Kidney capillary endothelial cell (primary cell): Measurements from ENCODE around the gene RNF32.
"Not testable (repeated sequence)": the region's sequence is repeated elsewhere in the genome, so short reads cannot be mapped to it uniquely, and the experiment has no call there.

Experiments
- DNase-seq: peaks from one replicate; pipeline ENCODE4 v3.0.0-alpha.2; 2018; ENCODE audit warnings: low spot score

RNF32 gene

GRCh38 chr7:156676263-156676662 is 35.7 kb downstream of the RNF32 start:
- no peak for DNase-seq

- no peak for DNase-seq
Observed at GRCh38 chr7:156677374-156678054, 36.9 kb downstream of the RNF32 start.

GRCh38 chr7:156680281-156680680 is 39.7 kb downstream of the RNF32 start:
- no peak for DNase-seq

DNA sequence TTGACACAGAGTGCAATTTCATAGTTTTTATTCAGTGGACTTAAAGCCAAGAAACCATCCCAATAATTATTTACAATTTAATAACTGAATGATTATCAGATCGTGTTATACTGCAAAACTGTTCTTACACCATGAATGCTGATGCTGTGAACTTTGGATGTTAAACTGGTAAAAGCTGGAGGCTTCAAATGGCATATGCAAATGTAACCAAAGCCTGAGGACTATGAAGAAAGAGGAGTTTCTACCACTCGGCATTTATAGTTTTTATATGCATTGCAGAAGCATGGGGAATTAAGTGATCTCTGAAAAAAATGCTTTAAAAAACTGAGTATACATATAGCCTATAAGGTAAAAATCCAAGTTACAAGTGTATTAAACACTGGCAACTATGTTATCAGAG is 42.4 kb downstream of the RNF32 start:
- DNase-seq = no peak

DNA sequence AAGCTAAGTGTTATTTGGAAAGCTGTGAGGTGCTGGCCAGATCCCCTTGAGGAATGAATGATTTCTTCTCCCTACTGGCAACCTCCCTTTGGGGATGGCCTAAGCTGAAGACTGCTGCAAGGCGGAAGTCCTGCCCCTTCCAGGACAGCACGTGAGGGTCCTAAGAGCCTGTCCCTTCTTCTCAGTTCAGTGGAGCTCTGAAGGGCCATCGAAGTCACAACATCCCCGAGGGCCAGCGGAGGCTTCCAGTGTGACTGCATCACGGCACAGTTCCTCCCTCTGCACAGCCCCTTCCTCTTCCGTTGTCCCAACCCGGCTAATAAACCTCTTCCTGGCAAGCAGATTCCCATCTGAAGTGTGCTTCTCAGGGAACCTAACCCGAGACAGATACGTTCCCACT is 43.7 kb downstream of the RNF32 start:
- no peak for DNase-seq

DNA sequence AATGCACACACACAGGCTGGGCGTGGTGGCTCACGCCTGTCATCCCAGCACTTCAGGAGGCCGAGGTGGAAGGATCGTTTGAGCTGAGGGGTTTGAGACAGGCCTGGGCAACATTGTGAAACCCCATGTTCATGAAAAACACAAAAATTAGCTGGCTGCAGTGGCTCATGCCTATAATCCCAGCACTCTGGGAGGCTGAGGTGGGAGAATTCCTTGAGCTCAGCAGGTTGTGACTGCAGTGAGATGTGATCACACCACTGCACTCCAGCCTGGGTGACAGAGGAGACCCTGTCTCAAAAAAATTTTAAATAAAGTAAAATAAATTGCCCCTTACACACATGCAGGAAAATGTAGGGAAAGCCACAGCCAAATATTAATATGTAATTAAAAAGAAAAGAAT is 44.1 kb downstream of the RNF32 start:
- DNase-seq = no peak

DNA sequence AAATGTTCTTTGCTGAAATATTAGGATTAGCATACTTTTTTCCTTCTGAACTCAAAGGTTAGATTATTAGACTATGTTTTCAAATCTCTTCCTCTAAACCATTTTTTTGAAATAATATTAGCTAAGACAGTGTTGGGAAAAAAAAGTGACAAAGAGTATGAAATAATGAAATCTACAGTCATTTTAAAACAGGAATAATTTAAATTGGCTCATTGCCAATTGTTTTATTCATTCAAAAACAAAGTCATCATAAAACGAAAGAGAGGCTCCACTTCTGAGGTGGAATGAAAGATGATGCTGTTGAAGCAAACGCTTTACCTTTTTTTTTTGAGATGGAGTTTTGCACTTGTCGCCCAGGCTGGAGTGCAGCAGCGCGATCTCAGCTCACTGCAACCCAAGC is 51.2 kb downstream of the RNF32 start:
- no peak for DNase-seq

DNA sequence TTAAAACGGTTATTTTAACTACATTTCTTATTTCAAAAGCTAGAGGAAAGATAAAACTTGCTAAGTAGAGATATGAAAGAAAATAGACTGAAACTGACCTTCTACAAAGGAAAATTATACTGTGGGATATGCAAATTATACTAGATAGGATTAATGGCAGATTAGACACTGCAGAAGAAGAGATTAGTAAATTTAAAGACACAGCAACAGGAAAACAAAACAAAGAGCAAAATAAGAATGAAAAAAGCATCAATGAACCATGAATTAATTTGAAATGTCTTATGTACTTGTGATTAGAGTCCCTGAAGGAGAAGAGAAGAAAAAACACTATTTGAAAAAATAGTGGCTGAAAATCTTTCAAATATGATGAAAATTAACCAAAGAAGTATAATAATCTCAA is 52.3 kb downstream of the RNF32 start:
- no peak for DNase-seq

- DNase-seq = no peak
Observed at GRCh38 chr7:156693627-156694026, 53.1 kb downstream of the RNF32 start.

- DNase-seq = not testable (repeated sequence)
Observed at GRCh38 chr7:156697283-156697682, 56.7 kb downstream of the RNF32 start.

- not testable (repeated sequence) for DNase-seq
Observed at GRCh38 chr7:156698512-156698911, 57.9 kb downstream of the RNF32 start.

DNA sequence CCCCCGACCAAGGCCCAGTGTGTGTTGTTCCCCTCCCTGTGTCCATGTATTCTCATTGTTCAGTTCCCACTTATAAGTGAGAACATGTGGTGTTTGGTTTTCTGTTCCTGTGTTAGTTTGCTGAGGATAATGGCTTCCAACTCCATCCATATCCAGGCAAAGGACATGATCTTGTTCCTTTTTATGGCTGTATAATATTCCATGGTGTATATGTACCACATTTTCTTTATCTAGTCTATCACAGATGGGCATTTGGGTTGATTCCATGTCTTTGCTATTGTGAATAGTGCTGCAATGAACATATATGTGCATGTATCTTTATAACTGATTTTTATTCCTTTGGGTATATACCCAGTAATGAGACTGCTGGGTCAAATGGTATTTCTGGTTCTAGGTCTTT is 61.2 kb downstream of the RNF32 start:
- DNase-seq = not testable (repeated sequence)

DNA sequence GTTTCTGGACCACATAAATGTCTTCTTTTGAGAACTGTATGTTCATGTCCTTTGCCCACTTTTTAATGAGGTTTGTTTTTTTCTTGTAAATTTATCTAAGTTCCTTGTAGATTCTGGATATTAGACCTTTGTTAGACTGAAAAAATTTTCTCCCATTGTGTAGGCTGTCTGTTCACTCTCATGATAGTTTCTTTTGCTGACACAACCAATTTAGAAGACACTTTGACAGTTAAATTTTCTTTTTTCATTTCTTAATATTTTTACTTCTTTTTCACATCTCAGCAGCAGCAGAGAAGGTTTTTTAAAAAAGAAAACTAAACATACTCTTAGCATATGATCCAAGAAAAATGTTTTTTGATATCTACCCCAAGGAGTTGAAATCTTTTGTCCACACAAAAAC is 61.8 kb downstream of the RNF32 start:
- no peak for DNase-seq

DNA sequence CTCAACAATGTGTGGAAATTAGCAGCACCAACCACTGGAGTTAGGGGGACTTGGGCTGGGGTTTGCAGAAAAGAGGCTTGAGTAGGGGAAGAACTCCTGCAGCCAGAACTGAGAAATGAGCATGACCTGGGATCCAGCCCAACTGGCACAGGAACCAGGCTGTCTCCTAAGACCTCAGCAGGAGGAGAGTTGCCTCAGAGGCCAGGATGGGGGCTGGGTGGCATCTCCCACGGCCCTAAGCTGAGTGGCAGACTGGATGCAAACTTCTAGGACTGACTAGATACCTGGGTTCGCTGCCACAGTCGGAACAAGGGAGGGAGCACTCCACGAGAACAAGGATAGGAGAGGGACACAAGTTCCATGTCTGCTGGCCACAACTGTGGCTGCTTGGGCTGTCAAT is 62.6 kb downstream of the RNF32 start:
- DNase-seq = no peak

GRCh38 chr7:156703773-156704482 is 63.4 kb downstream of the RNF32 start:
- no peak for DNase-seq

DNA sequence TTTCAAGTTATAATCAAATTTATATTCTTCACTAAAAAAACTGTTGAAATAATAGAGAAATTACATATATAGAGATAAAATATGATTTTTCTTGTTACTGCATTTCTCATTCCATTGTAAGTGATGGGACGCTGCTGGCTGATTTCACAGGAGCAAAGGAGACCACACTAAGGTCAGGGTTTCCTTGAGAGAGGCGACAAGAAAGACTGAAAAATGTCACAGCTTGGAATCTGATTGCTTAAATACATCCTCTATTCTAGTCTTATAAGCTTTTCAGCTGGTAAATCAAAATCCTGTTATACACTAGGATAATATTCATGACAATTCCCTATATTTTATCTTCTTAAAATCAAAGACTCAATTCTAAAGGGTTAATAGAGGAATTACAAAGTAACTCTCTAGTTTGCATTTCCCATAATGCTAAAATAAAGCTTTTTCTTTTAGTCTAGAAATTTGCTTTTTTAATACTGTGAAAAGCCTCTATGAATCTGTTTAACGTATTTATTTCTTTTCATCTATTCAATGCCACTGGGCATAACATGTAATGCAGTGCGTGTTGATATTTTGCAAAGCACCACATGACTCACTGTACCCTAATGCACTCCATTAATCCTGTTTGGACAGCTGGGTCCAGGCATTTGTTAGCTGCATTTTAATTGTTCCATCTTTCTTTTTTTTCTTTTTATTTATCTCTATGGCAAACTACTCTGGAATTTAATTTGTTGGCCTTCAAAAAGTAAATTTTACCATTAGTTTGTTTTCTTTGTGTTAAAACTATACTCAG is 81.7 kb downstream of the RNF32 start:
- no peak for DNase-seq

DNA sequence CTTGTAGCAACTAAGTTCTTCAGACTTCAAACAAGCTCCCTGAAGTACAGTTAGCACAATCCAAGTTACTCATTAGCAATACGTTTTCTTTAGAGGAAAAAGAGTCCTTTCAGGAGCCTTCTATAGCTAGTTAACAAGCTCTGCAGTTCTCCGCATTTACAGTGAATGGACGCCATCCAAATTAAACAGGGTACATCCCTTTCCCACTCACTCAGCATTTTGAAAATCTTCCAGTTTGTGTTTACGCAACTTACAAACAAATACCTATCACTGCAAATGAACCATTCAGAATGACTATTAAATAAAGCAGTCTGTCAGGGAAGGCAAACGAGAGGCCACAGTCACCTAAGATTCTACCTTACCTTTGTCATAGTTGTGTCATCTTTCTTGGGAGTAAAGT is 84.5 kb downstream of the RNF32 start:
- no peak for DNase-seq

- no peak for DNase-seq
Observed at GRCh38 chr7:156725936-156726335, 85.4 kb downstream of the RNF32 start.
